ENCODE results near the gene DGKE. TPM values are rescaled to one million over a fixed set of nuclear protein-coding genes. Genes with fewer than 3 reads are reported as not detected.

DGKE gene
- total RNA-seq, 1 donor from 2014 or later, result 25.9 TPM

DNA sequence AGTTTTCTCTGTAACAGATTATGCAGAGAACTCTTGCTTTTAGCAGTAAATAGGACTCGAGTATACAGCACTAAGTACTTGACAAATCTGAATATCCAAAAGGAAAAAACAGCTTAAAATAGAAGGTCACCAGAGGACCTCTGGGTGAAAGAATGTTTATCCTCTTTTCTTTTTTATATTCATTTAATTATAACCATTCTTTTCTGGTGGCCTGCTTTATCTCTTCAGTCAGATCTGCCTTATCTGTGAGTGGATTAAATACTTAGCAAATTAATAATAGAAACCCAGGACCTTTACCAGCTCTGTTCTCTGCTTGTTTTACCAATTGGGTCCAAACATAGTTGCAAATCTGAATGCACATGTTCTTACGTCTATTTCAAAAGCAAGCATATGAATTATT, 8.6 kb downstream of the DGKE start:
- intact Hi-C loops (cut with micrococcal nuclease), result no loop called here

DNA sequence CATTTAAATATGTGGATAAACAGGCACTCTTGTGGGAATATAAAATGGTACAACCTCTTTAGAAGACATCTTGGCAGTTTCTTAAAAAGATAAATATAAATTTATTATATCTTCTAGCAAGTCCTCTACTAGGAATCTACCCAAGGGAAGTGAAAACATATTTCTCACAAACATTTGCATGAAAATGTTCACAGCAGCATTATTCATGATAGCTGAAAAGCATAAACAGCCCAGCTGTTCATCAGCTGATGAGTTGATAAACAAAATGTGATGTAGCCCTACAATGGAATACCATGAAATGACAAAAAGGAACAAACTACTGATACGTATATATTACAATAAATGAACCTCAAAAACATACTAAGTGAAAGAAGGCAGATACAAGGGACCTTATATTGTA, 12.0 kb downstream of the DGKE start:
- intact Hi-C loops (cut with micrococcal nuclease), result no loop called here

GRCh38 chr17:56847106-56847505, 13.2 kb downstream of the DGKE start:
- intact Hi-C loops (cut with micrococcal nuclease), result no loop called here

- intact Hi-C loops (cut with micrococcal nuclease), result no loop called here
Observed at GRCh38 chr17:56849131-56849530, 15.2 kb downstream of the DGKE start.

- intact Hi-C loops (cut with micrococcal nuclease), result no loop called here
Observed at GRCh38 chr17:56850591-56850990, 16.6 kb downstream of the DGKE start.

DNA sequence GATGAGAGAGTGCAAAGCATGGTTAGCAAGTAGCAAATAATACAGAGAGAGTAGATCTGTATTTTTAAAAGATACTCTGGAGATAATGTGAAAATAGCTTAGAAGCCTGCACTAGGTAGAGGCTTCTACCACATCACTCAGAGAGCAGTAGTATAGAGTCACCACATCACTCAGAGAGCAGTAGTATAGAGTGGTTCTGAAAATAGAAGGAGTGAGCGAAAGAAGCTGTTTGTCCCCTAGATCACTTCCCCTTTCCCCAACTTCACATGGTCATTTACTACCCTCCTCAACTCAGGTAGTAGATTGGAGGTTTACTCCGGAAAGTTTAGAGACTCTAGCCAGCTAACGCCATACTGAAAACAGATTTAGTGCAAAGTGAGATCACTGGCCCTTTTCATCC, 17.1 kb downstream of the DGKE start:
- intact Hi-C loops (cut with micrococcal nuclease), result no loop called here

GRCh38 chr17:56861899-56862298, 27.9 kb downstream of the DGKE start:
- intact Hi-C loops (cut with micrococcal nuclease), result no loop called here

DNA sequence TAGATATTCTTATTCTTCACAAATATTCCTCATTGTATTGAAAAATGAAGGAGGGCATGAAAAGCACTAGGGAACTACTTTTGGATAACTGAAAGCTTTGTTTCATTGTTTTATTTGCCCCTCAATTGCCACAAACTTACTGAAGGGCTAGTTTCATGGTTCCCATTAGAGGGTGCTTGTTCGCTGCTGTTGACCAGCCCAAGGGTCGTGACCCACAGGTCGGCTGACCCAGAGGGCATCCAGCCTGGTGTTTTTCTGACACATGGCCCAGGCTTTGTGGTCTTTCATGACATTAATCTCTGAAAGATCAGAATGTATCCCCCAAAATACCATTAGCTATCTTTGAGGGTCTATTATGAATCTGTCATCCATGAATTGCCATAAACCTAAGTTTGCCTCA, 30.0 kb downstream of the DGKE start:
- intact Hi-C loops (cut with micrococcal nuclease), result no loop called here

- intact Hi-C loops (cut with micrococcal nuclease), result no loop called here
Observed at GRCh38 chr17:56866076-56866475, 32.1 kb downstream of the DGKE start.

- intact Hi-C loops (cut with micrococcal nuclease), result no loop called here
Observed at GRCh38 chr17:56866496-56866895, 32.5 kb downstream of the DGKE start.

DNA sequence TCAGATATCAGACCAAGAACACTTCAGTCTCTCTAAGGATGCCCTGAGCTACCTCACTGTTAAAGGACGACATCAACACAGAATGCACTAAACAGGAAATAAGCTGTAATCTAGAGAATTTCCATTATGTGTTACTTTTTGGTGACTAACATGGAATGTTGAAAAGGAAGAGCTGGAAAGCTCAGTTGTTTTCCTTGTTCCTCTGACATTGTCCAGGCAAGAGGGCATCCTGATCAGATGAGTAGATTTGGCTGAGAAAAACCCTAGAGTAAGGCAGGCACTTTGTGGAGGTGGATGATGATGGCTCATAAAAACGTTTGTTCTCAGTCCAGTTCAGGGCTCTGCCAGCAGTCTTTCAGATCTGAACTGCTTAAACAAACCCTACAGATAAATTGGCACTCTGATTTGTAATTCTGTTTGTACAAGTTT, 34.0 kb downstream of the DGKE start:
- intact Hi-C loops (cut with micrococcal nuclease), result no loop called here

GRCh38 chr17:56868716-56869115, 34.8 kb downstream of the DGKE start:
- intact Hi-C loops (cut with micrococcal nuclease), result no loop called here

DNA sequence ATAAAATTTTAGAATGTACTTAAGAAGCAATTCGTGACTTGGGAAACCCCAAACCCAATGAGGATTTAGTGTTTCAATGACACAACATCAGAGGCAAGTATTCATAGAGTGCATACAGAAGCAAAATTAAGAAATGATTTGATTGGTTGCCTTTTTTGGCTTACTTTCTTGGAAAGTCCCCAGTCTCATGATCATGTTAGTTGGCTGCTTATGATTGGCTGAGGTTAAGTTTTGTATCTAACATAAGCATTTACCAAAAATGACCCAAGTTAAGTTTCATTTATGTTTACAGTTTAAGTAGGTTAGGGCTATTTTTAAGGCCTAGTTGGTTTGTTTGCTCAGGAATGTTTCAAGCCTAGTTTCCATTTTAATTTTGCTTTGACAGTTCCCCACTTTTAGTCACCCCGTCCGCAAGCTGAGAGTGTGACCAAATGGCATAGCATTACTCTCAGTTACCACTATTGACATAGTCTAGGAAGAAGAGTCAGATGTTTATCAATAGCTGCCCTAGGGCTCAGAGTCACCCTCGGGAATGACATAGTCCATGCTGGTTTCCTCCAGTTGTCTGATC, 36.2 kb downstream of the DGKE start:
- intact Hi-C loops (cut with micrococcal nuclease), result no loop called here

- intact Hi-C loops (cut with micrococcal nuclease), result no loop called here
Observed at GRCh38 chr17:56876766-56877179, 42.8 kb downstream of the DGKE start.

DNA sequence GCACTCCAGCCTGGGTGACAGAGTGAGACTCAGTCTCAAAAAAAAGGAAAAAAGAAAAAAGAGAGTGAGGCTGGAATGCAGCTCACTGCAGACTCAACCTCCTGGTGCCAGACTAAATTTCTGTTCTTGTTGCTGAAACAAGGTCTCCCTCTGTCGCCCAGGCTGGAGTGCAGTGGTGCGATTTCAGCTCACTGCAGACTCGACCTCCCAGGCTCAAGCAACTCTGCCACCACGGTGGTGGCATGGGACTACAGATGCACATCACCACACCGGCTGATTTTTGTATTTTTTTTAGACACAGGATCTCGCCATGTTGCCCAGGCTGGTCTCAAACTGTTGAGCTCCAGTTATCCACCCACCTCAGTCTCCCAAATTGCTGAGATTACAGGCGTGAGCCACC, 45.3 kb downstream of the DGKE start:
- intact Hi-C loops (cut with micrococcal nuclease), result no loop called here

- intact Hi-C loops (cut with micrococcal nuclease), result no loop called here
Observed at GRCh38 chr17:56880133-56880532, 46.2 kb downstream of the DGKE start.

- intact Hi-C loops (cut with micrococcal nuclease), result no loop called here
Observed at GRCh38 chr17:56880571-56880970, 46.6 kb downstream of the DGKE start.

DNA sequence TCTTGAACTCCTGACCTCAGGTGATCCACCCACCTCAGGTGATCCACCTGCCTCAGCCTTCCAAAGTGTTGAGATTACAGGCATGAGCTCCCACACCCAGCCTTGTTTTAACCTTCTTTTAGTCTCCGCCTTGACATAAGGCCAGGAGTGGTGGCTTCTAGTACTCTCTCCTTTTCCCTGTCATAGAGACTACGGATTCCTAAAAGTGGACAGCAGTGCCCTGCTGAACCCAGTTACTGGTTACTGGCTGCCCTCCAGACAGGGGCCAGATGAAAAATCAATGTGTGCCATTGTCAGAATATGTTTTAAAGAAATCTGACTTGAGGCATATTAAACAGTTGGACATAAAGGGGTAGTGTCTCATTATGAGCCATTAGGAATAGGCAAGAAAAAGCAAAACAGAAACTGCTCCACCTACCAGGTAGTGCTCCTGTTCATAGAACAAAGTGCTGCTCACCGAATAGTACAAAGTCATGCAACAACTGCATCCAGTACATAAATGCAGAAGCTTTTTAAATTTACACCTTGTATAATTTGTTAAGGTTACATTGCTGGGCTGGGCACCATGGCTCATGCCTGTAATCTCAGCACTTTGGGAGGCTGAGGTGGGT, 47.8 kb downstream of the DGKE start:
- intact Hi-C loops (cut with micrococcal nuclease), result no loop called here

DNA sequence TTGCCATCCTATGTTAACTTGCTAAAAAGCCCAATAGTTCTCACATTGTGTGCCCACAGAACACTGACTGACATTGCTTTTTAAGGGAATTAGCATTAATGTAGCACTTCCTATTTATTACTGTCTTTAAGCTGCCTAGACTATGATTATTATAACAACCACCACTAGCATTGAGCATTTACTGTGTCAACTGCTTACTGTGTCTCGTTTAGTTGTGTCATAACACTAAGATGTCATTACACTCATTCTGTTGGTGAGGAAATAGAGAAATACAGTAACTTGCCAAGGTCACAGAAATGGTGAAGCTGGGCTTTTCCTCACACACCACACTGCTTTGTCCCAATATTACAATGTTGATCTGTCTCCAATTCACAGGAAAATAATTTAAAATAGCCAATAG, 49.7 kb downstream of the DGKE start:
- intact Hi-C loops (cut with micrococcal nuclease), result no loop called here

- intact Hi-C loops (cut with micrococcal nuclease), result no loop called here
Observed at GRCh38 chr17:56884483-56885311, 50.7 kb downstream of the DGKE start.

- intact Hi-C loops (cut with micrococcal nuclease), result no loop called here
Observed at GRCh38 chr17:56885312-56885657, 51.3 kb downstream of the DGKE start.

GRCh38 chr17:56886288-56886731, 52.4 kb downstream of the DGKE start:
- intact Hi-C loops (cut with micrococcal nuclease), result no loop called here

GRCh38 chr17:56887105-56887504, 53.2 kb downstream of the DGKE start:
- intact Hi-C loops (cut with micrococcal nuclease), result no loop called here

All from T-helper 2 cell treated with Interferon-gamma antibody and Interleukin-4, amounts not matched to agents 100 ng/mL and 5 ng/mL, for 36 hours (primary cell).